Loucy (cell line): ENCODE data around the gene EEA1.

Experiments
- H2AFZ ChIP-seq: fragments of 200-600 bp; sonication (generic); 2 replicates; pipeline ENCODE4 v1.6.0; 2016; ENCODE audit warnings: antibody characterized with exemption, mild to moderate bottlenecking, low read length, moderate library complexity
- H3F3A ChIP-seq: fragments of 200-600 bp; 2 replicates; pipeline ENCODE4 v1.6.0; 2016; ENCODE audit warnings: antibody characterized with exemption, low read depth, mild to moderate bottlenecking
- H3K27me3 ChIP-seq: fragments of 200-600 bp; sonication (generic); 2 replicates; pipeline ENCODE4 v1.6.1; 2014; ENCODE audit warnings: low read length, mild to moderate bottlenecking; ENCODE audit not compliant: insufficient read depth, poor library complexity, severe bottlenecking
- H3K36me3 ChIP-seq: fragments of 200-600 bp; sonication (generic); 2 replicates; pipeline ENCODE4 v1.6.1; 2016; ENCODE audit warnings: low read length; ENCODE audit not compliant: insufficient read depth
- H3K4me1 ChIP-seq: fragments of 200-600 bp; sonication (generic); 2 replicates; pipeline ENCODE4 v1.5.1; 2014; ENCODE audit warnings: low read length, mild to moderate bottlenecking; ENCODE audit not compliant: insufficient read depth, poor library complexity, severe bottlenecking
- H3K4me2 ChIP-seq: fragments of 200-600 bp; sonication (generic); 2 replicates; pipeline ENCODE4 v1.6.0; 2014; ENCODE audit warnings: antibody characterized with exemption, low read length, low read depth, mild to moderate bottlenecking; ENCODE audit not compliant: poor library complexity, severe bottlenecking
- H3K4me3 ChIP-seq: fragments of 200-600 bp; sonication (generic); 2 replicates; pipeline ENCODE4 v1.5.1; 2014; ENCODE audit warnings: low read length, mild to moderate bottlenecking, mixed read lengths; ENCODE audit not compliant: poor library complexity, severe bottlenecking
- H3K79me2 ChIP-seq: fragments of 200-600 bp; sonication (generic); 2 replicates; pipeline ENCODE4 v1.6.1; 2014; ENCODE audit warnings: low read length; ENCODE audit not compliant: insufficient read depth
- H3K9ac ChIP-seq: fragments of 200-600 bp; sonication (generic); 2 replicates; pipeline ENCODE4 v1.6.0; 2014; ENCODE audit warnings: mild to moderate bottlenecking, low read depth, low read length, moderate library complexity; ENCODE audit not compliant: poor library complexity, severe bottlenecking
- H3K9me2 ChIP-seq: fragments of 200-600 bp; sonication (generic); replicated peaks from 2 replicates; pipeline ENCODE4 v1.6.1; 2016; ENCODE audit warnings: low read depth, low read length, mixed read lengths
- H3K9me3 ChIP-seq: fragments of 200-600 bp; sonication (generic); 2 replicates; pipeline ENCODE4 v1.6.1; 2014; ENCODE audit warnings: mild to moderate bottlenecking, antibody characterized with exemption, low read length, low read depth; ENCODE audit not compliant: insufficient read depth
- H4K20me1 ChIP-seq: fragments of 200-600 bp; sonication (generic); 2 replicates; pipeline ENCODE4 v1.6.0; 2014; ENCODE audit warnings: antibody characterized with exemption, low read length, mild to moderate bottlenecking; ENCODE audit not compliant: insufficient read depth, poor library complexity, severe bottlenecking
- CTCF ChIP-seq: fragments of 200-600 bp; sonication (generic); conservative IDR thresholded peaks from 2 replicates; pipeline ENCODE4 v1.5.1; 2014; ENCODE audit warnings: mild to moderate bottlenecking, antibody characterized with exemption, low read length
- EZH2phosphoT487 ChIP-seq: fragments of 200-600 bp; IDR thresholded peaks from 2 replicates; pipeline ENCODE4 v1.6.1; 2018; ENCODE audit warnings: antibody characterized with exemption, mild to moderate bottlenecking, moderate library complexity, borderline replicate concordance

Gene EEA1

GRCh38 chr12:92929983-92930382, 888 bp upstream of the EEA1 start:
- no peaks in the 10 kb centered on the region for H3K27me3 ChIP-seq
- H3K9me3 ChIP-seq: no peaks in the 10 kb centered on the region
- H3K79me2 ChIP-seq: peaks cover 35% of the 10 kb centered on the region
- H3K9me2 ChIP-seq: no peaks in the 10 kb centered on the region
- H3F3A ChIP-seq: no peaks in the 10 kb centered on the region
- H2AFZ ChIP-seq: peak overlapping the region; percentile 88
- H3K9ac ChIP-seq: peak overlapping the region; percentile 88
- H3K4me2 ChIP-seq: peak overlapping the region; percentile 93
- H3K4me1 ChIP-seq: peaks cover 34% of the 10 kb centered on the region
- H4K20me1 ChIP-seq: peaks cover 26% of the 10 kb centered on the region
- H3K4me3 ChIP-seq: peak overlapping the region; percentile 80
- no peak for TF ChIP-seq EZH2phosphoT487
- TF ChIP-seq CTCF: no peak
- H3K36me3 ChIP-seq: no peaks in the 10 kb centered on the region

GRCh38 chr12:92928421-92928961, 604 bp downstream of the EEA1 start:
- Histone ChIP-seq H3K4me1 (peaks cover 41% of the 10 kb centered on the region), H3K79me2 (peaks cover 49% of the 10 kb centered on the region), H3K4me3 (peak overlapping the region; percentile 80), H3K36me3 (no peaks in the 10 kb centered on the region), H3K9me3 (no peaks in the 10 kb centered on the region), H3K9ac (peak overlapping the region; percentile 83), H3K27me3 (no peaks in the 10 kb centered on the region), H4K20me1 (peaks cover 28% of the 10 kb centered on the region), H2AFZ (peak overlapping the region; percentile 45; the same call in 1 of the 2 replicates), H3K4me2 (peak overlapping the region; percentile 87), H3F3A (no peaks in the 10 kb centered on the region), H3K9me2 (no peaks in the 10 kb centered on the region)
- TF ChIP-seq EZH2phosphoT487 (no peak), CTCF (no peak)

GRCh38 chr12:92927436-92928281, 1.4 kb downstream of the EEA1 start:
- Histone ChIP-seq H3K79me2 (peaks cover 56% of the 10 kb centered on the region), H3K36me3 (no peaks in the 10 kb centered on the region), H2AFZ (no peak overlapping the region), H3K9ac (peak overlapping the region; percentile 83), H3K4me2 (peak overlapping the region; percentile 87), H3K9me3 (no peaks in the 10 kb centered on the region), H3K27me3 (no peaks in the 10 kb centered on the region), H3F3A (no peaks in the 10 kb centered on the region), H4K20me1 (peaks cover 28% of the 10 kb centered on the region), H3K9me2 (no peaks in the 10 kb centered on the region), H3K4me1 (peaks cover 41% of the 10 kb centered on the region), H3K4me3 (peak overlapping the region; percentile 80)
- TF ChIP-seq CTCF: no peak
- TF ChIP-seq EZH2phosphoT487: no peak
